ENCODE results near the gene AIF1L. TPM values are rescaled to one million over a fixed set of nuclear protein-coding genes. Genes with fewer than 3 reads are reported as not detected.

AIF1L gene
- polyA plus RNA-seq, 1 experiment: 0.05 TPM

DNA sequence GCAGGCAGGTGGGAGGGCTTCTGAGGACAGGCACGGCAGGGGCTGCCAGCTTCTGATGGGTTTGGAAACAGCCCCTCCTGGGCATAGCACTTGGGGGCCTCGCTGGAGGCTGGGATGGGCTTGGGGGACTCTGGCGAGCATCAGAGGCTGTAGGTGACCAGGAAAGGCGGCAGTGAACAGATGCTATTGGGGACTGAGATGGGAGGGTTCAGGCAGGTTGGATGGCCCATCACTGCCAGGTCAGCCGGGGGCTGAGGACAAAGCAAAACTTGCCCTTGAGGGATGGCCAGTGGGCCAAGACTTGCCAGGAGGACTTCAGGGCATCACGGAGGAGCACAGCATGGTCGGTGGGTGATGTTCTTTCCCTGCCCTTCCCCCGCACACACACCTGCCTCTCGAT, 6.7 kb downstream of the AIF1L start:
- H3K27me3 ChIP-seq (ENCODE audit: control insufficient read depth, insufficient read depth, low read length): peaks cover 12% of the 10 kb centered on the region
- ChIA-PET POLR2A (no interaction called here), CTCF (interaction anchor here (1.5 kb wide), 1 partner anchor 9 kb away, joined by 3 read pairs; no protein-coding TSS in a partner anchor)
- no peak for DNase-seq (ENCODE audit: low read depth)
- no peaks in the 10 kb centered on the region for H3K36me3 ChIP-seq (ENCODE audit: control insufficient read depth, insufficient read depth, low read length)
- TF ChIP-seq, protein P1, sequence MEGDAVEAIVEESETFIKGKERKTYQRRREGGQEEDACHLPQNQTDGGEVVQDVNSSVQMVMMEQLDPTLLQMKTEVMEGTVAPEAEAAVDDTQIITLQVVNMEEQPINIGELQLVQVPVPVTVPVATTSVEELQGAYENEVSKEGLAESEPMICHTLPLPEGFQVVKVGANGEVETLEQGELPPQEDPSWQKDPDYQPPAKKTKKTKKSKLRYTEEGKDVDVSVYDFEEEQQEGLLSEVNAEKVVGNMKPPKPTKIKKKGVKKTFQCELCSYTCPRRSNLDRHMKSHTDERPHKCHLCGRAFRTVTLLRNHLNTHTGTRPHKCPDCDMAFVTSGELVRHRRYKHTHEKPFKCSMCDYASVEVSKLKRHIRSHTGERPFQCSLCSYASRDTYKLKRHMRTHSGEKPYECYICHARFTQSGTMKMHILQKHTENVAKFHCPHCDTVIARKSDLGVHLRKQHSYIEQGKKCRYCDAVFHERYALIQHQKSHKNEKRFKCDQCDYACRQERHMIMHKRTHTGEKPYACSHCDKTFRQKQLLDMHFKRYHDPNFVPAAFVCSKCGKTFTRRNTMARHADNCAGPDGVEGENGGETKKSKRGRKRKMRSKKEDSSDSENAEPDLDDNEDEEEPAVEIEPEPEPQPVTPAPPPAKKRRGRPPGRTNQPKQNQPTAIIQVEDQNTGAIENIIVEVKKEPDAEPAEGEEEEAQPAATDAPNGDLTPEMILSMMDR (IDR thresholded peaks at IDR 0.05; ENCODE audit: insufficient read depth, low read depth, low read length): no peak
- no peak overlapping the region for H3K4me3 ChIP-seq (ENCODE audit: low read depth, low read length)

DNA sequence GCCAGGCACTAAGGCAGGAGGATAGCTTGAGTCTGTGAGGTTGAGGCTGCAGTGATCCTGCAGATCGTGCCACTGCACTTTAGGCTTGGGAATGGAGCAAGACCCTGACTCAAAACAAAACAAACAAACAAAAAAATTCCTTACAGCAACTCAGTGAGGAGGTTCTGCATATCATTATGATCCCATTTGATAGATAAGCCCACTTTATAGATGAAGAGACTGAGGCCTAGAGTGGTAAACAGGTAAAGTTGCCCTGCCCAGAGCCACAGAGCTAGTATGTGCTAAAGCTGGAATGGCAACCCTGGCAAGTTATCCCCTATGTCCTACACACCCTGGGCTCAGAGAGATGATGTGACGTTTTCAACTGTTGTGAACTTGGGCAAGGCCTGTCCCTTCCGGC, 7.2 kb downstream of the AIF1L start:
- DNase-seq (ENCODE audit: low read depth): no peak
- ChIA-PET POLR2A (no interaction called here), CTCF (interaction anchor here (1.5 kb wide), 1 partner anchor 9 kb away, joined by 3 read pairs; no protein-coding TSS in a partner anchor)

DNA sequence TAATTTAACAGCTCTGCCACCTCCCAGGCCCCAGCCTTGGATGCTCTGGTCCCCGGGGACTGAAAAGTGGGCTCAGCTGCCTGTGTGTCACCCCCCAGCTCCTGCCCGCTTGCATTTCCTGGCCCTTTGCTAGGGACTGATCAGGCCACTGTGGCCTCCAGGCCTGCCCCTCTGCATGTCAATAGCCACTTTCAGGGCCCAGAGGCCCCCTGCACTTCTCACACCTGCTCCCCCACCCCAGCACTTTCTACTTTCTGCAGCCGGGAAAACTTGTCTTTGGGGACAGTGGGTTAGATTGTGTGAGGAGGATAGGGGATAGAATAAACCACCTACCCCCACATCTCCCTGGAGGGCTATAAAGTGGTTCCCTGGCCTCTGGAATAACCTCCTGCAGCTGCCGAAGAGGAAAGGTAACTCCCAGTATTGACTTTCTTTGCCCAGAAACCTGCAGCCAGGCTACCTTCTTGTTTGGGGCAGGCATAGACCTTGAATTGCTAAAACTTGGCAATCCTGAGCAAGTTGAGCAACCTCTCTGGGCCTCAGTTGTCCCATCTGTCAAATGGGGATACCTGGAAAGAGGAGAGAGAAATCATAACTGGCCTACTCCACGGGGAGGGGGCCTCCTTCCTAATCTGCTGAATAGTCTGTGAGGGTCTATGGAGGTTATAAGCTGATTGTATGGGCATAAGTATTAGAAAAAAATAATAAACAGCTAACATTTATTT, 7.8 kb downstream of the AIF1L start:
- no peaks in the 10 kb centered on the region for H3K36me3 ChIP-seq (ENCODE audit: control insufficient read depth, insufficient read depth, low read length)
- POLR2A ChIA-PET: interaction anchor here (0.5 kb wide), 1 partner anchor 58 kb away, joined by 4 read pairs; no protein-coding TSS in a partner anchor
- peaks cover 6% of the 10 kb centered on the region; the same call in 1 of the 2 replicates for H3K27me3 ChIP-seq (ENCODE audit: control insufficient read depth, insufficient read depth, low read length)
- no peak overlapping the region for H3K4me3 ChIP-seq (ENCODE audit: low read depth, low read length)
- TF ChIP-seq, protein P1 (IDR thresholded peaks at IDR 0.05; ENCODE audit: insufficient read depth, low read depth, low read length): no peak
- CTCF ChIA-PET: interaction anchor here (0.8 to 1.5 kb wide), 2 partner anchors 10 to 46 kb away, joined by 3 read pairs; no protein-coding TSS in a partner anchor
- DNase-seq (ENCODE audit: low read depth): no peak

More for the DNA sequence above, 7.2 kb downstream of the AIF1L start:
- peaks cover 9% of the 10 kb centered on the region for H3K27me3 ChIP-seq (ENCODE audit: control insufficient read depth, insufficient read depth, low read length)
- no peak overlapping the region for H3K4me3 ChIP-seq (ENCODE audit: low read depth, low read length)
- H3K36me3 ChIP-seq (ENCODE audit: control insufficient read depth, insufficient read depth, low read length): no peaks in the 10 kb centered on the region
- TF ChIP-seq, protein P1 (IDR thresholded peaks at IDR 0.05; ENCODE audit: insufficient read depth, low read depth, low read length): no peak

DNA sequence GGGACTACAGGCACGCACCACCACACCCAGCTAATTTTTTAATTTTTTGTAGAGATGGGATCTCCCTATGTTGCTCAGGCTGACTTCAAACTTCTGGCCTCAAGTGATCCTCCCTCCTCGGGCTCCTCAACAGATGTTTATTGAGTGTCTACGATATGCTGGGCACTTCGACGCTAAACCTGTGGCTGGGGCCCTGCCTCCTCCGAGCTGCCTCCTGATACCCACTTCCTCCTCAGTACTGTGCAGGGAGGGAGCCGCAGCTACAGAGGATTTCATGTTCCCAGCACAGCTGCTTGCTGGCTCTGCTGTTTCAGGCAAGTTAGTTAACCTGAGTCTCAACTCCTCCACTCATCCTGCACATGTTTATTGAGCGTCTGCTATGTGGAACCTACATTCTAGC, 9.6 kb downstream of the AIF1L start:
- TF ChIP-seq, protein P1 (IDR thresholded peaks at IDR 0.05; ENCODE audit: insufficient read depth, low read depth, low read length): no peak

DNA sequence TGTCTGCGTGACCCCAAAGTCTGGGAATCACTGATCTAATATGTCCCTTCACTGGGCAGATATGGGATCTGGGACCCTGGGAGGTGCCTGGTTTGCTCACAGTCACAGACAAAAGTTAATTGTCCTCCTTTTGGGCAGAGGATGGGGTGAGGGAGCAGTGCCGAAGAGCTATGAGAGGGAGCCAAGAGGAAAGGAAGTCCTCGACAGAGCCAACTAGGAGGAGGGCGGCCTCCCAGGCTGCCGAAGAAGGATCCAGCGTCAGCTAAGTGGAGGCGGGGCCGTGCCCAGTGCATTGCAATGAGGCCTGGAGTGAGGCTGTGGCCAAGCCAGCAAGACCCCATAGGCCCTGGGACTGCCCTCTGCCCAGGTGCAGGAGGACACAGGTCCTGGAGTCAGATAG, 11.4 kb downstream of the AIF1L start:
- H3K4me3 ChIP-seq (ENCODE audit: low read depth, low read length): no peak overlapping the region
- TF ChIP-seq, protein P1 (IDR thresholded peaks at IDR 0.05; ENCODE audit: insufficient read depth, low read depth, low read length): no peak
- POLR2A ChIA-PET: no interaction called here
- DNase-seq (ENCODE audit: low read depth): no peak
- H3K27me3 ChIP-seq (ENCODE audit: control insufficient read depth, insufficient read depth, low read length): peaks cover 8% of the 10 kb centered on the region; the same call in 1 of the 2 replicates
- H3K36me3 ChIP-seq (ENCODE audit: control insufficient read depth, insufficient read depth, low read length): no peaks in the 10 kb centered on the region
- CTCF ChIA-PET: interaction anchor here (0.6 kb wide), 1 partner anchor 61 kb away, joined by 3 read pairs; no protein-coding TSS in a partner anchor

More for the DNA sequence above, 9.6 kb downstream of the AIF1L start:
- POLR2A ChIA-PET: no interaction called here
- peaks cover 3% of the 10 kb centered on the region; the same call in 1 of the 2 replicates for H3K27me3 ChIP-seq (ENCODE audit: control insufficient read depth, insufficient read depth, low read length)
- CTCF ChIA-PET: no interaction called here
- no peaks in the 10 kb centered on the region for H3K36me3 ChIP-seq (ENCODE audit: control insufficient read depth, insufficient read depth, low read length)
- no peak for DNase-seq (ENCODE audit: low read depth)
- no peak overlapping the region for H3K4me3 ChIP-seq (ENCODE audit: low read depth, low read length)
